ENCODE measurements around the gene KRT17. TPM values are rescaled to one million over a fixed set of nuclear protein-coding genes. Genes with fewer than 3 reads are reported as not detected.

The KRT17 gene
- total and polyA plus RNA-seq, 10 of the 15 experiments (the other 5 are each of a cell fraction or from before 2014, with no cell fraction given), result 0.47 to 30.0 (median 2.5) TPM

DNA sequence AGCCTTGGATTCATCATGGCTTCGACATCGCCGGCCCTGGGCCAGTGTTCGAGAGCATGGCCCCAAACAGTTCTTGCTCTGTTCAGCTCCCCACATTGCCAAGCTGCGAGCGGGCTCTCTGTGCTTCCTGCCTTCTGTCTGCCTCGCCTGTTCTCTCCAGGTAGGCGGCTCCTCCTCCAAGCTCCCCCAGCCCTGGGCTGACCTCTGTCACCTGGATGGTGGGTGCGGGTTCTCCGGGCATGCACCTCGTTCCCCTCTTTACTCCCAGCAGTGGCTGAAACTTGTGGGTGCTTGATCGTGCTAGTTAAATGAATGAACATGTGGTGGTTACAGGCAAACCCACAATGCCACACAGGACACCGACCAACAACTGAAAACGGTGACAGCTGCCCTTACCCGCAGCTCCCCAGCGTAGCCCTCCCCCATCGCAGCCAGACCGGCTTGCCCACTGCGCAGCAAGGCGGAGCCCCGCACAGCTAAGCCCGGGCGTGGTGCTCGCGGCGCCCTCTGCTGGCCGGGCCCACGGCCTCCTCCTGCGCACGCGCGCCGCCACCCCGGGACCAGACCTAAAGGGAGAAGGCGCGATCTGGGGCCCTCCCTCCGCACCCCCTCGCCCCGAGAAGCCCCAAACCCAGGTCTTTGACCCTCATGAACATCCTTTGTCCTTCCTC is 41.3 kb upstream of the KRT17 start (continued):
- TF ChIP-seq ZNF592 (IDR thresholded peaks at IDR 0.05), result peak; percentile 73; the same call in 1 of the 2 replicates
- no peak for TF ChIP-seq ZBTB33 (IDR thresholded peaks at IDR 0.05)
- no peak for TF ChIP-seq NR2C2 (IDR thresholded peaks at IDR 0.05; ENCODE audit: borderline replicate concordance, control insufficient read depth, insufficient read length, low read depth)
- peak; percentile 95; the same call in 1 of the 2 replicates for TF ChIP-seq GATAD2B (conservative IDR thresholded peaks at IDR 0.05; ENCODE audit: low read depth)
- 0 out of 2 replicates have a peak, but pooled peaks have one; percentile 37 for TF ChIP-seq YY1 (IDR thresholded peaks at IDR 0.05; ENCODE audit: low read depth, low read length)
- TF ChIP-seq TARDBP (IDR thresholded peaks at IDR 0.05; ENCODE audit: borderline replicate concordance), result 0 out of 2 replicates have a peak, but pooled peaks have one; percentile 15
- no peak for TF ChIP-seq JUND (IDR thresholded peaks at IDR 0.05; ENCODE audit: low read depth, low read length)
- TF ChIP-seq MEF2A (IDR thresholded peaks at IDR 0.05; ENCODE audit: insufficient read depth, low read depth, low read length), result no peak
- TF ChIP-seq MTA2 (IDR thresholded peaks at IDR 0.05; ENCODE audit: low read depth), result no peak; the same call in 1 of the 2 replicates
- TF ChIP-seq RAD51 (IDR thresholded peaks at IDR 0.05), result no peak
- TF ChIP-seq ZBED1 (IDR thresholded peaks at IDR 0.05; ENCODE audit: borderline replicate concordance), result 0 out of 2 replicates have a peak, but pooled peaks have one; percentile 39
- TF ChIP-seq, protein P1, sequence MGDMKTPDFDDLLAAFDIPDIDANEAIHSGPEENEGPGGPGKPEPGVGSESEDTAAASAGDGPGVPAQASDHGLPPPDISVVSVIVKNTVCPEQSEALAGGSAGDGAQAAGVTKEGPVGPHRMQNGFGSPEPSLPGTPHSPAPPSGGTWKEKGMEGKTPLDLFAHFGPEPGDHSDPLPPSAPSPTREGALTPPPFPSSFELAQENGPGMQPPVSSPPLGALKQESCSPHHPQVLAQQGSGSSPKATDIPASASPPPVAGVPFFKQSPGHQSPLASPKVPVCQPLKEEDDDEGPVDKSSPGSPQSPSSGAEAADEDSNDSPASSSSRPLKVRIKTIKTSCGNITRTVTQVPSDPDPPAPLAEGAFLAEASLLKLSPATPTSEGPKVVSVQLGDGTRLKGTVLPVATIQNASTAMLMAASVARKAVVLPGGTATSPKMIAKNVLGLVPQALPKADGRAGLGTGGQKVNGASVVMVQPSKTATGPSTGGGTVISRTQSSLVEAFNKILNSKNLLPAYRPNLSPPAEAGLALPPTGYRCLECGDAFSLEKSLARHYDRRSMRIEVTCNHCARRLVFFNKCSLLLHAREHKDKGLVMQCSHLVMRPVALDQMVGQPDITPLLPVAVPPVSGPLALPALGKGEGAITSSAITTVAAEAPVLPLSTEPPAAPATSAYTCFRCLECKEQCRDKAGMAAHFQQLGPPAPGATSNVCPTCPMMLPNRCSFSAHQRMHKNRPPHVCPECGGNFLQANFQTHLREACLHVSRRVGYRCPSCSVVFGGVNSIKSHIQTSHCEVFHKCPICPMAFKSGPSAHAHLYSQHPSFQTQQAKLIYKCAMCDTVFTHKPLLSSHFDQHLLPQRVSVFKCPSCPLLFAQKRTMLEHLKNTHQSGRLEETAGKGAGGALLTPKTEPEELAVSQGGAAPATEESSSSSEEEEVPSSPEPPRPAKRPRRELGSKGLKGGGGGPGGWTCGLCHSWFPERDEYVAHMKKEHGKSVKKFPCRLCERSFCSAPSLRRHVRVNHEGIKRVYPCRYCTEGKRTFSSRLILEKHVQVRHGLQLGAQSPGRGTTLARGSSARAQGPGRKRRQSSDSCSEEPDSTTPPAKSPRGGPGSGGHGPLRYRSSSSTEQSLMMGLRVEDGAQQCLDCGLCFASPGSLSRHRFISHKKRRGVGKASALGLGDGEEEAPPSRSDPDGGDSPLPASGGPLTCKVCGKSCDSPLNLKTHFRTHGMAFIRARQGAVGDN (IDR thresholded peaks at IDR 0.05), result peak; percentile 91
- TF ChIP-seq NFIC (IDR thresholded peaks at IDR 0.05; ENCODE audit: low read depth, low read length), result no peak
- no peak for TF ChIP-seq YBX1 (IDR thresholded peaks at IDR 0.05)
- peak; percentile 83 for TF ChIP-seq MLLT1 (IDR thresholded peaks at IDR 0.05)
- peak; percentile 71; the same call in 1 of the 2 replicates for TF ChIP-seq RB1 (IDR thresholded peaks at IDR 0.05; ENCODE audit: borderline replicate concordance)
- TF ChIP-seq STAT1 (conservative IDR thresholded peaks at IDR 0.05), result 0 out of 2 replicates have a peak, but pooled peaks have one; percentile 23
- TF ChIP-seq NR2F1 (conservative IDR thresholded peaks at IDR 0.05), result peak; percentile 92
- no peak for TF ChIP-seq FOXM1 (IDR thresholded peaks at IDR 0.05; ENCODE audit: low read depth, low read length)
